Endothelial cell of umbilical vein (primary cell): ENCODE data around the gene RAB3C. TPM values are rescaled to one million over a fixed set of nuclear protein-coding genes. Genes with fewer than 3 reads are reported as not detected.

Experiments used
- BruUV-seq: library from RNA; stranded (reverse); fragments of 400-500 nt; replicated peaks from 2 replicates; lab custom pipeline; 2021; lab: Mats Ljungman, UMichigan
- CTCF ChIA-PET: fragments of 300-600, 350-600 bp; sonication (Branson Sonifier 250); formaldehyde crosslinking; loops from one replicate; lab custom pipeline; 2021; ENCODE audit warnings: antibody characterized with exemption, inconsistent platforms; lab: Charles Lee
- POLR2A ChIA-PET: fragments of 300-600, 350-600 bp; sonication (Branson Sonifier 250); formaldehyde crosslinking; loops from one replicate; lab custom pipeline; 2021; ENCODE audit warnings: antibody characterized with exemption, inconsistent platforms; lab: Charles Lee
- DNase-seq: peaks from one replicate; pipeline ENCODE4 v3.0.0-alpha.2; 2011; ENCODE audit warnings: low read depth, low spot score
- FAIRE-seq: peaks from 2 replicates; lab custom pipeline; 2011; peaks lifted over from hg19 to GRCh38; lab: Jason Lieb, UNC
- H2AFZ ChIP-seq: 2 replicates; pipeline ENCODE4 v1.6.0; 2012; ENCODE audit warnings: low read depth, low read length, control low read depth, inconsistent platforms
- H3K27ac ChIP-seq: 2 replicates; pipeline ENCODE4 v1.5.1; 2011; ENCODE audit warnings: low read depth, mild to moderate bottlenecking, control low read depth, low read length, moderate library complexity; ENCODE audit not compliant: insufficient read depth
- H3K27me3 ChIP-seq, 2 experiments: 2 replicates each; pipeline versions ENCODE4 v1.6.0 to v1.6.1; 2011; ENCODE audit warnings: low read length in 2 of 2, mixed read lengths in 1 of 2; ENCODE audit not compliant: control insufficient read depth in 2 of 2, insufficient read depth in 2 of 2
- H3K36me3 ChIP-seq, 2 experiments: 2 replicates in 1 of 2; 3 replicates in 1 of 2; pipeline ENCODE4 v1.5.1; 2011; ENCODE audit warnings: low read length in 2 of 2, mild to moderate bottlenecking in 1 of 2, moderate library complexity in 1 of 2; ENCODE audit not compliant: control insufficient read depth in 2 of 2, insufficient read depth in 2 of 2; ENCODE audit errors: extremely low read depth in 1 of 2
- H3K4me1 ChIP-seq: 3 replicates; pipeline ENCODE4 v1.5.1; 2011; ENCODE audit warnings: mild to moderate bottlenecking, low read length; ENCODE audit not compliant: control insufficient read depth, insufficient read depth; ENCODE audit errors: extremely low read depth
- H3K4me2 ChIP-seq: 2 replicates; pipeline ENCODE4 v1.6.1; 2011; ENCODE audit warnings: low read length, control low read depth, mixed read lengths; ENCODE audit not compliant: insufficient read depth
- H3K4me3 ChIP-seq, 3 experiments: fragments of 200-600 bp in 1 of 3; sonication (generic), shearing (Covaris generic) in 1 of 3; replicated peaks in 1 of 3; 2 replicates each; pipeline ENCODE4 v1.5.1; 2011 to 2016; ENCODE audit warnings: control low read depth in 3 of 3, low read length in 3 of 3, mild to moderate bottlenecking in 2 of 3, inconsistent platforms in 1 of 3, low read depth in 1 of 3, moderate library complexity in 1 of 3; ENCODE audit not compliant: insufficient read depth in 1 of 3
- H3K79me2 ChIP-seq: 2 replicates; pipeline ENCODE4 v1.6.0; 2012; ENCODE audit warnings: low read length, inconsistent platforms; ENCODE audit not compliant: control insufficient read depth, insufficient read depth
- H3K9ac ChIP-seq: replicated peaks from 2 replicates; pipeline ENCODE3; 2011; ENCODE audit warnings: low read length, control low read depth; ENCODE audit not compliant: insufficient read depth; ENCODE audit errors: extremely low read depth
- H3K9me1 ChIP-seq: replicated peaks from 3 replicates; pipeline ENCODE4 v1.6.0; 2011; ENCODE audit warnings: mild to moderate bottlenecking, low read length; ENCODE audit not compliant: control insufficient read depth, insufficient read depth; ENCODE audit errors: extremely low read depth
- H3K9me3 ChIP-seq: replicated peaks from 2 replicates; pipeline ENCODE4 v1.5.1; 2012; ENCODE audit warnings: low read length, inconsistent platforms; ENCODE audit not compliant: control insufficient read depth, insufficient read depth
- H4K20me1 ChIP-seq: replicated peaks from 2 replicates; pipeline ENCODE3; 2011; ENCODE audit warnings: mild to moderate bottlenecking, low read length; ENCODE audit not compliant: control insufficient read depth, insufficient read depth; ENCODE audit errors: extremely low read depth
- EZH2 ChIP-seq: IDR thresholded peaks from 2 replicates; pipeline ENCODE4 v1.6.1; 2012; ENCODE audit warnings: borderline replicate concordance, low read depth, mild to moderate bottlenecking, moderate library complexity, low read length, inconsistent platforms; ENCODE audit not compliant: severe bottlenecking
- FOS ChIP-seq: IDR thresholded peaks from 2 replicates; pipeline ENCODE4 v1.6.1; 2011; ENCODE audit warnings: mild to moderate bottlenecking, low read length, moderate library complexity, borderline replicate concordance; ENCODE audit not compliant: insufficient read depth
- GATA2 ChIP-seq: IDR thresholded peaks from 2 replicates; pipeline ENCODE4 v1.7.0; 2011; ENCODE audit warnings: low read depth, mild to moderate bottlenecking, moderate library complexity, mixed read lengths, low read length; ENCODE audit not compliant: insufficient read length, insufficient read depth
- JUN ChIP-seq: IDR thresholded peaks from 2 replicates; pipeline ENCODE4 v1.6.1; 2011; ENCODE audit warnings: borderline replicate concordance, low read depth; ENCODE audit not compliant: insufficient read length, insufficient read depth
- MYC ChIP-seq: IDR thresholded peaks from one replicate; pipeline ENCODE4 v1.6.1; 2011; ENCODE audit warnings: mild to moderate bottlenecking, low read depth, low read length
- POLR2A ChIP-seq: IDR thresholded peaks from 2 replicates; pipeline ENCODE4 v1.6.1; 2012; ENCODE audit warnings: low read depth, mild to moderate bottlenecking, control low read depth, low read length
- POLR2AphosphoS5 ChIP-seq: IDR thresholded peaks from 2 replicates; pipeline ENCODE4 v1.6.1; 2012; ENCODE audit warnings: low read depth, mild to moderate bottlenecking, control low read depth, low read length, moderate library complexity; ENCODE audit not compliant: insufficient read depth
- dilution Hi-C: fragments of 300-500 bp; cut with MboI; formaldehyde crosslinking; loops from one replicate; pipeline ENCODE4 v1.15.0; 2019; ENCODE audit warnings: low sequenced_read_pairs; ENCODE audit not compliant: extremely low pct_ligation_motif_present
- intact Hi-C: fragments of 100-400 bp; cut with micrococcal nuclease; formaldehyde crosslinking; loops from one replicate; pipeline ENCODE4 v1.10.0; 2022
- polyA plus RNA-seq, 4 experiments: library from polyadenylated mRNA; depleted of rRNA in 3 of 4; stranded (reverse) in 3 of 4; unstranded in 1 of 4; fragments of >200 nt; gene quantifications; 2 replicates each; pipeline versions ENCODE4 v1.2.1 to v1.2.3, GENCODE V29; 2011 to 2012; ENCODE audit warnings: missing spikeins in 1 of 4
- total RNA-seq: library from RNA; stranded (reverse); gene quantifications from 2 replicates; pipeline ENCODE4 v1.2.3, GENCODE V29; 2021
- TF ChIP-seq, protein P1 (sequence below), 2 donors: IDR thresholded peaks; 1 replicate in 1 of 2; 2 replicates in 1 of 2; pipeline ENCODE4 v1.5.1; 2011; ENCODE audit warnings: low read length in 2 of 2, mild to moderate bottlenecking in 2 of 2, moderate library complexity in 2 of 2, control low read depth in 1 of 2, inconsistent platforms in 1 of 2, low read depth in 1 of 2; ENCODE audit not compliant: insufficient read depth in 1 of 2; ENCODE audit errors: extremely low read depth in 1 of 2
- TF ChIP-seq, protein P2 (sequence below): IDR thresholded peaks from 2 replicates; pipeline ENCODE4 v1.6.1; 2011; ENCODE audit not compliant: insufficient read depth, insufficient read length

Gene RAB3C
- total and polyA plus RNA-seq, 2 donors (not counting 3 experiments of a cell fraction or from before 2014, with no cell fraction given), result 0.04 to 0.66 TPM

DNA sequence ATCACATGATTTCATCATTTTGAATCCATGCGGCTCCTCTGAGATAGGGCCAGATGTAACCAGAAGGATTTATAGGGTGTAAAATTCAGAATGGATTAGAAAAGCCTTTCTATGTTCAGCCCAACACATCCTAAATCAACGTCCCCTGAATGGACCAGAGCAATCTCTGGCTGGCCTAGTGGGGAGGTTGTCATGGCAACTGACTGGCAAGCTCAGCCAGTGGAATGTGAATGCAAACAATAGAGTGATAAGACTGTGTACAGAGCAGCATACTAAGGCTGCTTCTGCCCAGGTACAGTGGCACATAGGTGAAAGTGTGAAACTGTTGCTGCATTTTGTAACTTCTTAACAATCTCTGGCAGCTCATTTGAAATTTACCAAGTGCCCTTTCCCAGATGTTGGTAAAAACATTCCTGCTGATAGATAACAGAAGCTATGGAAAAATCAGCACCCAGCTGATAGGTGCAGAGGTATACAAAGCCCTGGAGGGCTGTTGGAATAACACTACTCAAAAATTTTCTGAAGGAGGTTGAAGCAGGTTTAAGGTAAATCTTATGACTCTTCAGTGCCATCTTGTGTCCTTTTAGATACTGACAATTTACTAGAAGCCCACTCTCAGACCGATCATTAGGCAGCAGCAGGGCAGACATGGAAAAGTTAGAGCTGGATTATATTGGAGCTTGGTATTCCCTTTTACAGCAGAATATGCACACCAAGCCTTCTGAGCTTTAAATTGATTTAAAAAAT is 267.2 kb downstream of the RAB3C start:
- Histone ChIP-seq H3K9ac (no peak overlapping the region), H3K79me2 (no peaks in the 10 kb centered on the region), H3K4me3 (no peak overlapping the region), H2AFZ (no peak overlapping the region), H3K4me2 (no peak overlapping the region), H3K27ac (no peak overlapping the region), H3K9me1 (no peaks in the 10 kb centered on the region), H3K9me3 (no peaks in the 10 kb centered on the region), H4K20me1 (no peaks in the 10 kb centered on the region), H3K4me1 (no peaks in the 10 kb centered on the region), H3K36me3 (no peaks in the 10 kb centered on the region), H3K27me3 (peaks cover 6 to 10% of the 10 kb centered on the region in 2 experiments)
- no TSS peak for BruUV-seq
- intact Hi-C loops, result loop anchor here (1.0 to 5.0 kb wide), 3 partner anchors 352 to 1073 kb away; no protein-coding TSS in a partner anchor
- FAIRE-seq, result peak; percentile 76
- dilution Hi-C loops, result no loop called here
- peak; percentile 44 for DNase-seq
- ChIA-PET POLR2A (interaction anchor here (1.0 kb wide), 1 partner anchor 1070 kb away, joined by 3 read pairs; no protein-coding TSS in a partner anchor), CTCF (interaction anchor here (0.6 to 5.7 kb wide), 43 partner anchors 8 to 1992 kb away, joined by 3 to 203 read pairs (median 4); no protein-coding TSS in a partner anchor)
- TF ChIP-seq, protein P1, sequence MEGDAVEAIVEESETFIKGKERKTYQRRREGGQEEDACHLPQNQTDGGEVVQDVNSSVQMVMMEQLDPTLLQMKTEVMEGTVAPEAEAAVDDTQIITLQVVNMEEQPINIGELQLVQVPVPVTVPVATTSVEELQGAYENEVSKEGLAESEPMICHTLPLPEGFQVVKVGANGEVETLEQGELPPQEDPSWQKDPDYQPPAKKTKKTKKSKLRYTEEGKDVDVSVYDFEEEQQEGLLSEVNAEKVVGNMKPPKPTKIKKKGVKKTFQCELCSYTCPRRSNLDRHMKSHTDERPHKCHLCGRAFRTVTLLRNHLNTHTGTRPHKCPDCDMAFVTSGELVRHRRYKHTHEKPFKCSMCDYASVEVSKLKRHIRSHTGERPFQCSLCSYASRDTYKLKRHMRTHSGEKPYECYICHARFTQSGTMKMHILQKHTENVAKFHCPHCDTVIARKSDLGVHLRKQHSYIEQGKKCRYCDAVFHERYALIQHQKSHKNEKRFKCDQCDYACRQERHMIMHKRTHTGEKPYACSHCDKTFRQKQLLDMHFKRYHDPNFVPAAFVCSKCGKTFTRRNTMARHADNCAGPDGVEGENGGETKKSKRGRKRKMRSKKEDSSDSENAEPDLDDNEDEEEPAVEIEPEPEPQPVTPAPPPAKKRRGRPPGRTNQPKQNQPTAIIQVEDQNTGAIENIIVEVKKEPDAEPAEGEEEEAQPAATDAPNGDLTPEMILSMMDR (IDR thresholded peaks at IDR 0.05; ENCODE audit: extremely low read depth in 1 of 2, insufficient read depth in 1 of 2, low read depth in 1 of 2, low read length in 2 of 2), result peak; percentile 8 to 27
- TF ChIP-seq, protein P2, sequence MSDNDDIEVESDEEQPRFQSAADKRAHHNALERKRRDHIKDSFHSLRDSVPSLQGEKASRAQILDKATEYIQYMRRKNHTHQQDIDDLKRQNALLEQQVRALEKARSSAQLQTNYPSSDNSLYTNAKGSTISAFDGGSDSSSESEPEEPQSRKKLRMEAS, result no peak

DNA sequence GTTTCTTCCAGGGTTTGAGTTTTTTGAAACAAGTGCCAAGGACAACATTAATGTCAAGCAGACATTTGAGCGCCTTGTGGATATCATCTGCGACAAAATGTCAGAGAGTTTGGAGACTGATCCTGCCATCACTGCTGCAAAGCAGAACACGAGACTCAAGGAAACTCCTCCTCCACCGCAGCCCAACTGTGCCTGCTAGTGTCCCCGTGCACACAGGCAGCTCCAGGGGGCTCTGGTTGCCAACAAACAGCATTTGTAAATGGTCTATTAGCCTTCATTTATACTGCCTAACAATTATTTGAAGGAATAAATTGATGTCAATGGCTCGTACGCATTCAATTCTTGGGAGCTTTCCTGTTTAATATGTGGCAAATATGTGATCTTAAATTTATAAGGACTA is 268.3 kb downstream of the RAB3C start:
- dilution Hi-C loops, result no loop called here
- POLR2A ChIA-PET, result no interaction called here
- BruUV-seq, result no TSS peak
- Histone ChIP-seq H2AFZ (no peak overlapping the region), H3K36me3 (no peaks in the 10 kb centered on the region), H3K27ac (no peak overlapping the region), H4K20me1 (no peaks in the 10 kb centered on the region), H3K79me2 (no peaks in the 10 kb centered on the region), H3K4me1 (no peaks in the 10 kb centered on the region), H3K9ac (no peak overlapping the region), H3K9me1 (no peaks in the 10 kb centered on the region), H3K4me3 (no peak overlapping the region), H3K4me2 (no peak overlapping the region), H3K9me3 (no peaks in the 10 kb centered on the region), H3K27me3 (peaks cover 6 to 13% of the 10 kb centered on the region in 2 experiments)
- CTCF ChIA-PET, result interaction anchor here (1.1 to 3.0 kb wide), 4 partner anchors 35 to 373 kb away, joined by 3 to 70 read pairs (median 4); no protein-coding TSS in a partner anchor
- no peak for DNase-seq
- intact Hi-C loops, result loop anchor here (5.0 kb wide), 1 partner anchor 1074 kb away; no protein-coding TSS in a partner anchor
- TF ChIP-seq POLR2AphosphoS5 (no peak), GATA2 (no peak), JUN (no peak), POLR2A (no peak), FOS (no peak), EZH2 (no peak), MYC (no peak)
- TF ChIP-seq, protein P1 (IDR thresholded peaks at IDR 0.05; ENCODE audit: extremely low read depth in 1 of 2, insufficient read depth in 1 of 2, low read depth in 1 of 2, low read length in 2 of 2), result no peak
- TF ChIP-seq, protein P2, result no peak
- FAIRE-seq, result no peak
